SIG-M5 treated with dmso at 0.1 percent for 504 hours (cell line): ENCODE results near the gene CTXND2.
"Not testable (repeated sequence)": the region's sequence is repeated elsewhere in the genome, so short reads cannot be mapped to it uniquely, and the experiment has no call there.

Experiments used
- DNase-seq: peaks from one replicate; lab custom pipeline; 2025; ENCODE audit not compliant: unreplicated experiment; lab: John Stamatoyannopoulos, UW

The CTXND2 gene

GRCh38 chr1:150890033-150890416 lies 3.1 kb downstream of the CTXND2 start:
- DNase-seq, result no peak

DNA sequence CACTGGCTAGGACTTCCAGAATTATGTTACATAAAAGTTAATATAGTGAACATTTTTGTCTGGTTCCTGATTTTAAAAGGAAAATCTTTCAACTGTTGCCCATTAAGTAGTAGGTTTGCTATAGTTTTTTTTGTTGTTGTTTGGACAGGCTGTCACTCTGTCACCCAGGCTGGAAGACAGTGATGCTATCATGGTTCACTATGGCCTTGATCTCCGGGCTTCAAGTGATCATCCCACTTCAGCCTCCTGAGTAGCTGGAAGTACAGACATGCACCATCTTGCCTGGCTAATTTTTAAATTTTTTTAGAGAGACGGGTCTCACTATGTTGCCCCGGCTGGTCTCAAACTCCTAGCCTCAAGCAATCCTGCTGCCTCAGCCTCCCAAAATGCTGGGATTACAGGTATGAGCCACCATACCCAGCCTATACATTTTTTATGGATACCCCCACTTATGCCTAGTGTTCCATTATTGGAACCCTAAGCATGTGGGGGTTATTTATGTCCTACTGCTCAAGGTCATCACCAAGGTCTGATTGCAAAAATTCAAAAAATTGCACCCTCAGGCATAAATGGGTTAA lies 6.5 kb downstream of the CTXND2 start:
- DNase-seq, result no peak

GRCh38 chr1:150895618-150896017 lies 8.7 kb downstream of the CTXND2 start:
- DNase-seq, result peak; percentile 28

DNA sequence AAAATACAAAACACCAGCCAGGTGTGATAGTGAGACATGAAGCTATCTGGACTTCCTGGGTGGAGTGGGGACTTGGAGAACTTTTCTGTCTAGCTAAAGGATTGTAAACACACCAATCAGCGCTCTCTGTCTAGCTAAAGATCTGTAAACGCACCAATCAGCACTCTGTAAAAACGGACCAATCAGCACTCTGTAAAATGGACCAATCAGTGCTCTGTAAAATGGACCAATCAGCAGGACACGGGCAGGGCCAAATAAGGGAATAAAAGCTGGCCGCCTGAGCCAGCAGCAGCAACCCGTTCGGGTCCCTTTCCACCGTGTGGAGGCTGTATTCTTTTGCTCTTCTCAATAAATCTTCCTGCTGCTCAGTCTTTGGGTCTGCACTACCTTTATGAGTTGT lies 12.9 kb downstream of the CTXND2 start:
- DNase-seq, result not testable (repeated sequence)

DNA sequence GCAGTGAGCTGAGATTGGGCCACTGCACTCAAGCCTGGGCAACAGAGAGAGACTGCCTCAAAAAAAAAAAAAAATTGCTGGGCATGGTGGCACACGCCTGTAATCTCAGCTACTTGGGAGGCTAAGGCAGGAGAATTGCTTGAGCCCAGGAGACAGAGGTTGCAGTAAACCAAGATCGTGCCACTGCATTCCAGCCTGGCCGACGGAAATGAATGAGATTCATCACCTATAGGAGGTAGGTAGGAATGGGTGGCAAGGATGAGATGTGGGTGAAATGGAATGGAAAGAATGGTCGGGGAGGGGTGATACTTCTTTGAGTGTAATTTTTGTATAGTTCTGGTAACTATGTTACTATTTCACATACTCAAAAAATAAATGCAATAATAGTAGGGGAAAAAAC lies 15.4 kb downstream of the CTXND2 start:
- DNase-seq, result no peak

GRCh38 chr1:150902751-150903150 lies 15.8 kb downstream of the CTXND2 start:
- no peak for DNase-seq

DNA sequence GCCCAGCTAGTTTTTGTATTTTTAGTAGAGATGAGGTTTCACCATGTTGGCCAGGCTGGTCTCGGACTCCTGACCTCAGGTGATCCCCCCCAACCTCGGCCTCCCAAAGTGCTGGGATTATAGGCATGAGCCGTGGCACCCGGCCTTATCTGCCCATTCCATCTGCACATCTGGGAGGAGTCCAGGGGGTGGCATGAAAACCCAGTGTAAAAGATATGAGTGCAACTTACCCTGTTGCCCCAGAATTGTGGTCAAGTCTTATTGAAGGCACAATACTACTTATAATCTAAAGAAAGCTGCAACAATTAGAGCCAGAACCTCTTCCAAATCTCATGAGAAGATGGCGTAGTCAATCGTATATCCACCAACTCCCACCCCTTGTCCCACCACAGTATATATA lies 18.4 kb downstream of the CTXND2 start:
- no peak for DNase-seq

DNA sequence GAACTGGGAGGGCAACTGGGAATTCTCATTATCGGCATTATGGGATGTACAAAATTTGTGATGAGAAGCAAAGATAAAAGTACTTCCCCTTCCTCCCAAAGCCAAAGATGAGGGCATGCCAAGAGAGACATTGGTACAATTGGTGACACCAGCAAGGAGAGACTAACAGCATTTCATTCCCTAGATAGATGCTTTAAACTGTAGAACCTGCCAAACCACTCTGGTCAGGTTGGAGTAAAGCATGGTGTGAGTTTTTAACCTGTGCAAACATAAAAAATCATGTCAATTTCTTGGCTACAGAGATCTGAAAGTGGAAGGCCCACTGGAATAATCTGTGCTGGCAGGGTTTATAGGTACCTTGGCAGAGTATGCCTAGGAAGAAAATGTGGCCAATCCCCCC lies 19.4 kb downstream of the CTXND2 start:
- DNase-seq, result peak; percentile 56

DNA sequence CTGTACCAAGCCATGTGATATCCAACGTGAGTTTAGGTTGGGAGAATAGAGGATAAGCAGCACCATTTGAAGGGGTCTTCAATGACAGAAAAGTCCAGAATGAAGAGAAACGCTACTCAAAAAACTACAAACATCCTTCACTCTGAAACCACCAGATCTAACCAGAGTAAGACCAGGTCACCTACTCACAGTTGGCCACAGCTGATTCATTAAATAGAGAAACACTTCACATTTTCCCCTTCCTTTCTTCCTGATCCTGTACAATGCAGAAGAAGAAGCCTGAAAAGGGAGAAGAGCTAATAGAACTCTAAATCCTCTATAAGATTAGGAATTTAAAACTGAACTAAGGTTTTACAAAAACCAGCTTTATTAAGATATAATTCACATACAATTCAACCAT lies 19.9 kb downstream of the CTXND2 start:
- no peak for DNase-seq

GRCh38 chr1:150909585-150910180 lies 22.7 kb downstream of the CTXND2 start:
- peak; percentile 72 for DNase-seq

DNA sequence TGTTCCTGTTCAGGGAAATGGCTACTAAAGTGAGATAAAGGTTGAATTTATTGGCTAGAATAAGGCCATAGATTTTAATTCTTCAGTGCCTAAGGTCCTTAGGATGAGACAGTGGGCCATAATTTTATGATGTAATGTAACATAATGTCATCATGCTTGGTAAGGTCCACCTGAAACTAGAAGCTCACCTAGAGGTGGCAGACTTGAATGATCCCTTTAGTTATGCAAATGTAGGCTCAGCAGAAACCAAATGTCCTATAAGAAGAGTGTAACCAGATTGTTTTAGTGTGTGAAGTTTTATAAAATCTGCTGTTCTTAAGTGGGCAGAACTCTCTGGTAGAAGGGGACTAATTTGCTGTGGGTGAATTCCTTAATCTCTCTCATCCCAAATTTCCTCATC lies 25.7 kb downstream of the CTXND2 start:
- no peak for DNase-seq

- no peak for DNase-seq
These were observed 30.5 kb downstream of the CTXND2 start for GRCh38 chr1:150917387-150917786.

GRCh38 chr1:150922519-150922975 lies 35.6 kb downstream of the CTXND2 start:
- DNase-seq, result peak; percentile 92

DNA sequence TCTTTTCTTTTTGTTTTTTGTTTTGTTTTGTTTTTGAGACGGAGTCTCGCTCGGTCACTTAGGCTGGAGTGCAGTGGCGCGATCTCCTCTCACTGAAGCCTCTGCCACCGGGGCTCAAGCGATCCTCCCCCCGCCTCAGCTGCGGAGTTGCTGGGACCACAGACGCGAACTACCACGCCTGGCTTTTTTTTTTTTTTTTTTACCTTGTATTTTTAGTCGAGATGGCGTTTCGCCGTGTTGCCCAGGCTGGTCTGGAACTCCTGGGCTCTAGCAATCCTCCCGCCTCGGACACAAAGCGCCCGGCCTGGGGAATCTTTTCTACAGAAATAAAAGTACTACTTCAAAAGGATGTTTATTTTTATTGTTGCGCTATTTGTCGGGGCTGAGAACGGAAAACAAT lies 38.1 kb downstream of the CTXND2 start:
- DNase-seq, result peak; percentile 24

GRCh38 chr1:150926097-150926741 lies 39.3 kb downstream of the CTXND2 start, which contains the start of gene SETDB1:
TSS of gene SETDB1 (plus strand) at chr1:150926363. CDS start at chr1:150927715, 1,352 bp downstream.
- peak; percentile 100 for DNase-seq

DNA sequence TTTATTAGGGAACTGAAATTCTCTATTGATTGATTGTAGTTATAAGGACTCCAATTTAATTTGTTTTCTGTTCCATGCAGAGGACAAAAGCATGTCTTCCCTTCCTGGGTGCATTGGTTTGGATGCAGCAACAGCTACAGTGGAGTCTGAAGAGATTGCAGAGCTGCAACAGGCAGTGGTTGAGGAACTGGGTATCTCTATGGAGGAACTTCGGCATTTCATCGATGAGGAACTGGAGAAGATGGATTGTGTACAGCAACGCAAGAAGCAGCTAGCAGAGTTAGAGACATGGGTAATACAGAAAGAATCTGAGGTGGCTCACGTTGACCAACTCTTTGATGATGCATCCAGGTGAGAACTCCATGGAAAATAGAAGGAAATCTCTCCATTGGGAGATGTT lies 40.7 kb downstream of the CTXND2 start:
- peak; percentile 78 for DNase-seq

- peak; percentile 79 for DNase-seq
These were observed 41.4 kb downstream of the CTXND2 start for GRCh38 chr1:150928286-150928685.

GRCh38 chr1:150928775-150929174 lies 41.8 kb downstream of the CTXND2 start:
- not testable (repeated sequence) for DNase-seq

DNA sequence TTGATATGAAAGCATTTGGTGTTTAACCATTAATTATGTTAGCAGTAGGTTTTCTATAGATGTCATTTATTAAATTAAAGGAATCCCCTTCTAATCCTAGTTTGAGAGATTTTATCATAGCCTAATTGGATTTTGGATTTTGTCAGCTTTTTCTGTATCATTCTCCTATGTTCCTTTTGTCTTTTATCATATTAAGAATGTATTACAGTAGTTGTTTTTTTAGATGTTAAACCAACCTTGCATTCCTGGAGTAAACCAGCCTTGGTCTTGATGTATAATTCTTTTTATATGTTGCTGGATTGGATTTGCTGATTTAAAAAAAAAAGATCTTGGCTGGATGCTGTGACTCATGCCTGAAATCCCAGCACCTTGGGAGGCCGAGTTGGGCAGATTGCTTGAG lies 44.8 kb downstream of the CTXND2 start:
- DNase-seq, result no peak

DNA sequence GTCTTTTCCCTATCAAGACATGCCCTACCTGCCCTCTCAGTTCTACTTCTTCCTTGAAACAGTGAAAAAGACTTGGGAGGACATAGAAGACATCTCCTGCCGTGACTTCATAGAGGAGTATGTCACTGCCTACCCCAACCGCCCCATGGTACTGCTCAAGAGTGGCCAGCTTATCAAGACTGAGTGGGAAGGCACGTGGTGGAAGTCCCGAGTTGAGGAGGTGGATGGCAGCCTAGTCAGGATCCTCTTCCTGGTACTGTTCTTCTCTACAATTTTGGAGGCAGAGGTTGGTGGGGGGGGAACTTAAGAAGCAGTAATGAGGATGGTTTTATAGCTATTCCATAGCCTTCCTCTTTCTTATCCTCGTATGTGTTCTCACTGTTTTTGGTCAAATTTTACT lies 57.9 kb downstream of the CTXND2 start:
- DNase-seq, result no peak

DNA sequence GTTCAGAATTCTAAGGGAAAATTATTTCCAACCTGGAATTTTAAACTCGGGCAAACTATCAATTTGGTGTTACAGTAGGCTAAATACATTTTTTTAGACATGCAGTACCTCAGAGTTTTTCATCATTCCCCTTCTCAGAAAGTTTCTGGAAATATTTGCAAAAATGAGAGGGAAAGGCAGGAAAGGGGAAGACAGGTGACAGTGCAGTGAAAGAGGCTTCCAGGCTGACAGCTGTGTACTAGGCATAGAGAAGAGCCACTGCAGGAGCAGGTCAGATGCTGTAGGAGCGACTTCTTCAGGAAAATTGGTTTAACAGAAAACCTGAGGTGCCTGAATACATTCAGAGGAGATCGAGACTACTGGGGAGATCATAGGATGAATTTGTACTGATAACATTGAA lies 67.8 kb downstream of the CTXND2 start:
- no peak for DNase-seq

- no peak for DNase-seq
These were observed 68.3 kb downstream of the CTXND2 start for GRCh38 chr1:150955280-150955679.
